Gastroesophageal sphincter (tissue), 4 donors: Measurements from ENCODE around the gene ECI2. TPM values are rescaled to one million over a fixed set of nuclear protein-coding genes. Genes with fewer than 3 reads are reported as not detected.

Source experiments
- ATAC-seq: fragments of 150-250 bp; one replicate; pipeline ENCODE4 v1.9.1; 2016; ENCODE audit warnings: mild to moderate bottlenecking, moderate library complexity
- H3K27ac ChIP-seq, 4 donors: fragments of 200-600 bp; sonication (generic) in 3 of 4; 1 replicate in 3 of 4; 2 replicates in 1 of 4; pipeline ENCODE4 v1.5.1; 2016 to 2019
- H3K27me3 ChIP-seq: fragments of 200-600 bp; sonication (generic); one replicate; pipeline ENCODE4 v1.5.1; 2019
- H3K36me3 ChIP-seq, 2 donors: fragments of 200-600 bp; sonication (generic); one replicate each; pipeline ENCODE4 v1.5.1; 2019; ENCODE audit warnings: control low read depth in 1 of 2
- H3K4me1 ChIP-seq, 3 donors: fragments of 200-600 bp; sonication (generic); 1 replicate in 2 of 3; 2 replicates in 1 of 3; pipeline ENCODE4 v1.5.1; 2016 to 2019; ENCODE audit warnings: control low read depth in 2 of 3
- H3K4me3 ChIP-seq, 2 donors: fragments of 200-600 bp; sonication (generic); one replicate each; pipeline ENCODE4 v1.5.1; 2019; ENCODE audit warnings: mild to moderate bottlenecking in 1 of 2, moderate library complexity in 1 of 2
- H3K9me3 ChIP-seq, 3 donors: fragments of 200-600 bp; sonication (generic); one replicate each; pipeline ENCODE4 v1.5.1; 2017 to 2019; ENCODE audit warnings: control low read depth in 2 of 3
- CTCF ChIP-seq, 4 experiments: fragments of 200-600 bp in 2 of 4; fragments of 450-650 bp in 2 of 4; sonication (generic) in 1 of 4; IDR thresholded peaks; one replicate each; pipeline ENCODE4 v1.5.1; 2017 to 2019; ENCODE audit warnings: antibody characterized with exemption in 4 of 4, mild to moderate bottlenecking in 2 of 4, moderate library complexity in 2 of 4
- EP300 ChIP-seq: sonication (generic); formaldehyde crosslinking; IDR thresholded peaks from one replicate; pipeline ENCODE4 v1.6.1; 2017; ENCODE audit warnings: antibody characterized with exemption, mild to moderate bottlenecking
- POLR2A ChIP-seq, 2 donors: fragments of 450-650 bp; IDR thresholded peaks; one replicate each; pipeline ENCODE4 v1.6.1; 2017; ENCODE audit warnings: antibody characterized with exemption in 2 of 2, mild to moderate bottlenecking in 2 of 2, moderate library complexity in 1 of 2
- POLR2AphosphoS5 ChIP-seq: sonication (generic); formaldehyde crosslinking; IDR thresholded peaks from one replicate; pipeline ENCODE4 v1.6.1; 2017; ENCODE audit warnings: antibody characterized with exemption
- WGBS, 2 donors: methylation state at CpG; one replicate each; pipeline ENCODE4 v1.1.5; 2018; ENCODE audit warnings: low coverage in 1 of 2; 5-methylcytosine and 5-hydroxymethylcytosine counted together
- total RNA-seq, 4 donors: library from RNA; depleted of rRNA; stranded (reverse); fragments of >200 nt; gene quantifications; one replicate each; pipeline ENCODE4 v1.1.0, GENCODE V29; 2016

The ECI2 gene
- total RNA-seq, 4 donors from 2014 or later: 44.0 to 87.3 (median 46.9) TPM

- no peaks in the 10 kb centered on the region for H3K4me1 ChIP-seq
- H3K4me3 ChIP-seq: no peak overlapping the region
- no peaks in the 10 kb centered on the region for H3K36me3 ChIP-seq
- H3K27ac ChIP-seq: no peak overlapping the region
- 64 to 90% methylated on average over 2 of the region's 2 CpGs for WGBS, 2 donors
- TF ChIP-seq CTCF (IDR thresholded peaks at IDR 0.05) (no peak), EP300 (no peak), POLR2A (IDR thresholded peaks at IDR 0.05) (no peak), POLR2AphosphoS5 (no peak)
- no peaks in the 10 kb centered on the region for H3K9me3 ChIP-seq
- no peak for ATAC-seq
- H3K27me3 ChIP-seq: no peaks in the 10 kb centered on the region
Measured at GRCh38 chr6:4145083-4145482, 9.7 kb upstream of the ECI2 start.

GRCh38 chr6:4139272-4139671, 3.9 kb upstream of the ECI2 start:
- peak overlapping the region in 1 of 4 donors; percentile 1 for H3K27ac ChIP-seq
- H3K9me3 ChIP-seq: no peaks in the 10 kb centered on the region
- no peak overlapping the region for H3K4me3 ChIP-seq
- H3K4me1 ChIP-seq: peaks cover 0 to 18% (median 4%) of the 10 kb centered on the region in 3 donors
- ATAC-seq: no peak
- no peaks in the 10 kb centered on the region for H3K27me3 ChIP-seq
- no peaks in the 10 kb centered on the region for H3K36me3 ChIP-seq
- TF ChIP-seq POLR2AphosphoS5 (no peak), EP300 (no peak), POLR2A (IDR thresholded peaks at IDR 0.05) (no peak), CTCF (IDR thresholded peaks at IDR 0.05) (no peak)
- 31 to 46% methylated on average over 3 of the region's 3 CpGs for WGBS, 2 donors

- WGBS, 2 donors: 89 to 92% methylated on average over 2 to 3 of the region's 3 CpGs
- H3K36me3 ChIP-seq: no peaks in the 10 kb centered on the region
- no peaks in the 10 kb centered on the region for H3K27me3 ChIP-seq
- H3K4me3 ChIP-seq: no peak overlapping the region
- H3K9me3 ChIP-seq: no peaks in the 10 kb centered on the region
- no peak overlapping the region for H3K27ac ChIP-seq
- no peak for ATAC-seq
- H3K4me1 ChIP-seq: peaks cover 0 to 29% (median 4%) of the 10 kb centered on the region in 3 donors
- TF ChIP-seq CTCF (IDR thresholded peaks at IDR 0.05) (no peak), EP300 (no peak), POLR2AphosphoS5 (no peak), POLR2A (IDR thresholded peaks at IDR 0.05) (no peak)
Measured at GRCh38 chr6:4138186-4138585, 2.8 kb upstream of the ECI2 start.

- Histone ChIP-seq H3K9me3 (no peaks in the 10 kb centered on the region), H3K27ac (peak overlapping the region; percentile 69 to 98 (median 88)), H3K27me3 (no peaks in the 10 kb centered on the region), H3K4me3 (peak overlapping the region; percentile 78 to 83), H3K4me1 (peaks cover 0 to 44% (median 4%) of the 10 kb centered on the region in 3 donors), H3K36me3 (peaks cover 0 to 15% of the 10 kb centered on the region in 2 donors)
- ATAC-seq: no peak
- no peak for TF ChIP-seq CTCF (IDR thresholded peaks at IDR 0.05)
- no peak for TF ChIP-seq POLR2A (IDR thresholded peaks at IDR 0.05)
- TF ChIP-seq EP300: no peak
- TF ChIP-seq POLR2AphosphoS5: no peak
- WGBS, 2 donors: 0% methylated on average over 1 of the region's 1 CpG
Measured at GRCh38 chr6:4136354-4136831, 1.0 kb upstream of the ECI2 start.

- peak overlapping the region; percentile 69 to 98 (median 88) for H3K27ac ChIP-seq
- no peaks in the 10 kb centered on the region for H3K9me3 ChIP-seq
- H3K27me3 ChIP-seq: no peaks in the 10 kb centered on the region
- TF ChIP-seq POLR2AphosphoS5: peak; percentile 63
- TF ChIP-seq EP300: no peak
- peak in 2 of 4 experiments; percentile 18 to 21 for TF ChIP-seq CTCF (IDR thresholded peaks at IDR 0.05)
- TF ChIP-seq POLR2A (IDR thresholded peaks at IDR 0.05): peak; percentile 34 to 49
- H3K36me3 ChIP-seq: peaks cover 0 to 21% of the 10 kb centered on the region in 2 donors
- no CpG with 5 or more reads among the region's 64 CpGs for WGBS, 2 donors
- H3K4me3 ChIP-seq: peak overlapping the region; percentile 78 to 83
- peak; percentile 93 for ATAC-seq
- peaks cover 0 to 44% (median 4%) of the 10 kb centered on the region in 3 donors for H3K4me1 ChIP-seq
Measured at GRCh38 chr6:4135665-4136353, 434 bp upstream of the ECI2 start.
